H1 (cell line): Measurements from ENCODE around the gene ZMYM4. TPM values are rescaled to one million over a fixed set of nuclear protein-coding genes. Genes with fewer than 3 reads are reported as not detected.

Experiments used
- CTCF ChIA-PET: fragments of 300-600 bp; sonication (Branson Sonifier 250); formaldehyde crosslinking; loops from one replicate; lab custom pipeline; 2021; ENCODE audit not compliant: partially characterized antibody; lab: Charles Lee
- POLR2A ChIA-PET: fragments of 300-600 bp; sonication (Branson Sonifier 250); formaldehyde crosslinking; loops from one replicate; lab custom pipeline; 2021; ENCODE audit warnings: inconsistent platforms; ENCODE audit not compliant: partially characterized antibody; lab: Charles Lee
- DNase-seq, 2 experiments: peaks; one replicate each; pipeline versions ENCODE4 v3.0.0 to v3.0.0-alpha.2; 2010 to 2022; ENCODE audit warnings: low spot score in 2 of 2, low read depth in 1 of 2, mixed read lengths in 1 of 2
- FAIRE-seq: peaks from 2 replicates; lab custom pipeline; 2011; peaks lifted over from hg19 to GRCh38; lab: Jason Lieb, UNC
- H2AFZ ChIP-seq: 2 replicates; pipeline ENCODE4 v1.8.1; 2012; ENCODE audit warnings: low read length, inconsistent platforms
- H2AK5ac ChIP-seq: 2 replicates; pipeline ENCODE4 v1.6.1; 2013; ENCODE audit warnings: low read depth, low read length
- H2BK120ac ChIP-seq: replicated peaks from 2 replicates; pipeline ENCODE3; 2013; ENCODE audit warnings: low read depth, low read length, inconsistent platforms
- H2BK12ac ChIP-seq: 2 replicates; pipeline ENCODE4 v1.6.1; 2013; ENCODE audit warnings: low read depth, low read length
- H2BK15ac ChIP-seq: 2 replicates; pipeline ENCODE4 v1.6.1; 2013; ENCODE audit warnings: low read length
- H2BK20ac ChIP-seq: 2 replicates; pipeline ENCODE4 v1.6.1; 2013; ENCODE audit warnings: low read length
- H2BK5ac ChIP-seq: 2 replicates; pipeline ENCODE4 v1.6.1; 2013; ENCODE audit warnings: low read depth, low read length
- H3K14ac ChIP-seq: 2 replicates; pipeline ENCODE4 v1.6.1; 2013; ENCODE audit warnings: inconsistent platforms; ENCODE audit not compliant: insufficient read length
- H3K18ac ChIP-seq: 2 replicates; pipeline ENCODE4 v1.6.1; 2013; ENCODE audit warnings: low read length; ENCODE audit errors: extremely low read depth
- H3K23ac ChIP-seq: 2 replicates; pipeline ENCODE4 v1.6.1; 2013; ENCODE audit warnings: inconsistent platforms; ENCODE audit not compliant: insufficient read length
- H3K23me2 ChIP-seq: 2 replicates; pipeline ENCODE4 v1.6.1; 2013; ENCODE audit warnings: low read depth, low read length
- H3K27ac ChIP-seq: 2 replicates; pipeline ENCODE4 v1.6.1; 2011; ENCODE audit warnings: low read depth, low read length, inconsistent platforms
- H3K27me3 ChIP-seq, 4 experiments: replicated peaks in 1 of 4; 1 replicate in 1 of 4; 2 replicates in 3 of 4; pipeline versions ENCODE4 v1.6.1 to v1.8.1; 2011 to 2013; ENCODE audit warnings: low read length in 3 of 4, mild to moderate bottlenecking in 3 of 4, inconsistent platforms in 2 of 4, mixed read lengths in 2 of 4, moderate library complexity in 1 of 4; ENCODE audit not compliant: control insufficient read depth in 3 of 4, insufficient read depth in 3 of 4; ENCODE audit errors: extremely low read depth in 1 of 4
- H3K36me3 ChIP-seq, 4 experiments: 2 replicates each; pipeline versions ENCODE4 v1.6.1 to v1.8.1; 2011 to 2013; ENCODE audit warnings: mild to moderate bottlenecking in 4 of 4, low read length in 3 of 4, moderate library complexity in 2 of 4, control low read depth in 1 of 4, inconsistent platforms in 1 of 4; ENCODE audit not compliant: insufficient read depth in 4 of 4, control insufficient read depth in 2 of 4
- H3K4ac ChIP-seq: replicated peaks from 2 replicates; pipeline ENCODE3; 2013; ENCODE audit warnings: low read length, low read depth, mixed read lengths, inconsistent platforms; ENCODE audit not compliant: insufficient read length
- H3K4me1 ChIP-seq, 4 experiments: replicated peaks in 1 of 4; 1 replicate in 1 of 4; 2 replicates in 3 of 4; pipeline versions ENCODE4 v1.6.1 to v1.8.1; 2011 to 2013; ENCODE audit warnings: low read length in 3 of 4, inconsistent platforms in 2 of 4, mixed read lengths in 1 of 4; ENCODE audit not compliant: insufficient read depth in 4 of 4, control insufficient read depth in 3 of 4
- H3K4me2 ChIP-seq, 2 experiments: 2 replicates each; pipeline versions ENCODE4 v1.6.1 to v1.8.1; 2011 to 2013; ENCODE audit warnings: low read depth in 2 of 2, low read length in 2 of 2, control low read depth in 1 of 2, inconsistent platforms in 1 of 2, mild to moderate bottlenecking in 1 of 2; ENCODE audit not compliant: insufficient read depth in 1 of 2
- H3K4me3 ChIP-seq, 4 experiments: fragments of 200-600, 300-600 bp in 1 of 4; sonication (generic), shearing (Covaris generic), sonication (Bioruptor Twin) in 1 of 4; 2 replicates each; pipeline versions ENCODE4 v1.5.1 to v1.8.1; 2011 to 2016; ENCODE audit warnings: low read length in 4 of 4, low read depth in 3 of 4, control low read depth in 2 of 4, inconsistent platforms in 2 of 4, mild to moderate bottlenecking in 2 of 4, mixed read lengths in 1 of 4, moderate library complexity in 1 of 4; ENCODE audit not compliant: insufficient read depth in 2 of 4; ENCODE audit errors: extremely low read depth in 1 of 4
- H3K56ac ChIP-seq: replicated peaks from 2 replicates; pipeline ENCODE3; 2013; ENCODE audit warnings: low read depth, mild to moderate bottlenecking, mixed read lengths, low read length, inconsistent platforms; ENCODE audit not compliant: insufficient read length
- H3K79me1 ChIP-seq: 2 replicates; pipeline ENCODE4 v1.6.1; 2013; ENCODE audit warnings: low read depth, low read length, control low read depth
- H3K79me2 ChIP-seq, 2 experiments: 2 replicates each; pipeline versions ENCODE4 v1.6.1 to v1.8.1; 2012 to 2013; ENCODE audit warnings: low read length in 2 of 2, mild to moderate bottlenecking in 2 of 2, inconsistent platforms in 1 of 2; ENCODE audit not compliant: insufficient read depth in 2 of 2, control insufficient read depth in 1 of 2
- H3K9ac ChIP-seq, 4 experiments: replicated peaks in 1 of 4; 1 replicate in 1 of 4; 2 replicates in 3 of 4; pipeline versions ENCODE4 v1.6.1 to v1.8.1; 2011 to 2013; ENCODE audit warnings: low read depth in 3 of 4, low read length in 3 of 4, control low read depth in 2 of 4, mild to moderate bottlenecking in 2 of 4, moderate library complexity in 2 of 4, inconsistent platforms in 1 of 4; ENCODE audit errors: extremely low read depth in 1 of 4
- H3K9me3 ChIP-seq, 2 experiments: 2 replicates each; pipeline versions ENCODE4 v1.6.1 to v1.8.1; 2012 to 2013; ENCODE audit warnings: mild to moderate bottlenecking in 2 of 2, moderate library complexity in 2 of 2, control low read depth in 1 of 2, inconsistent platforms in 1 of 2, low read depth in 1 of 2, low read length in 1 of 2, mixed read lengths in 1 of 2; ENCODE audit not compliant: insufficient read depth in 2 of 2
- H4K20me1 ChIP-seq, 2 experiments: replicated peaks in 1 of 2; 2 replicates each; pipeline versions ENCODE3 to v1.8.1; 2011 to 2013; ENCODE audit warnings: inconsistent platforms in 2 of 2, low read length in 2 of 2, mild to moderate bottlenecking in 1 of 2; ENCODE audit not compliant: insufficient read depth in 2 of 2, control insufficient read depth in 1 of 2
- H4K5ac ChIP-seq: 2 replicates; pipeline ENCODE4 v1.6.1; 2013; ENCODE audit warnings: low read length, low read depth, mixed read lengths, inconsistent platforms; ENCODE audit not compliant: insufficient read length
- H4K8ac ChIP-seq: 2 replicates; pipeline ENCODE4 v1.8.0; 2013; ENCODE audit warnings: mild to moderate bottlenecking, moderate library complexity, low read length, inconsistent platforms; ENCODE audit not compliant: insufficient read depth; ENCODE audit errors: extremely low read depth
- H4K91ac ChIP-seq: replicated peaks from 2 replicates; pipeline ENCODE3; 2013; ENCODE audit warnings: low read length, mixed read lengths, inconsistent platforms; ENCODE audit not compliant: insufficient read length
- BRCA1 ChIP-seq: IDR thresholded peaks from 2 replicates; pipeline ENCODE4 v1.6.1; 2012; ENCODE audit warnings: low read depth, low read length, improper control_type of control experiment
- CBX5 ChIP-seq: fragments of 300-800, 300-1000 bp; sonication (generic); IDR thresholded peaks from 2 replicates; pipeline ENCODE4 v1.7.1; 2016; ENCODE audit warnings: antibody characterized with exemption, low read length, low read depth
- CEBPB ChIP-seq: IDR thresholded peaks from 2 replicates; pipeline ENCODE4 v1.6.1; 2012; ENCODE audit warnings: low read depth, low read length
- CHD2 ChIP-seq: IDR thresholded peaks from 2 replicates; pipeline ENCODE4 v1.6.1; 2012; ENCODE audit warnings: low read length, improper control_type of control experiment
- JUND ChIP-seq: IDR thresholded peaks from 2 replicates; pipeline ENCODE4 v1.6.1; 2011; ENCODE audit warnings: mild to moderate bottlenecking, improper control_type of control experiment, low read length
- KDM1A ChIP-seq: fragments of 200-600, 300-600 bp; sonication (generic); IDR thresholded peaks from 2 replicates; pipeline ENCODE4 v1.7.1; 2016; ENCODE audit warnings: mild to moderate bottlenecking, low read length, borderline replicate concordance
- KDM4A ChIP-seq: IDR thresholded peaks from one replicate; pipeline ENCODE4 v1.7.1; 2012; ENCODE audit warnings: low read depth, mild to moderate bottlenecking, moderate library complexity, low read length, inconsistent platforms; ENCODE audit not compliant: severe bottlenecking
- NRF1 ChIP-seq: IDR thresholded peaks from 2 replicates; pipeline ENCODE4 v1.6.1; 2011; ENCODE audit warnings: mild to moderate bottlenecking, low read depth, low read length, improper control_type of control experiment
- RAD21 ChIP-seq, 2 experiments: IDR thresholded peaks in 1 of 2; conservative IDR thresholded peaks in 1 of 2; 2 replicates each; pipeline ENCODE4 v1.6.1; 2011; ENCODE audit warnings: low read depth in 2 of 2, low read length in 2 of 2, improper control_type of control experiment in 1 of 2, inconsistent platforms in 1 of 2, mild to moderate bottlenecking in 1 of 2, moderate library complexity in 1 of 2
- SAP30 ChIP-seq: fragments of 300-600 bp; sonication (generic); IDR thresholded peaks from 2 replicates; pipeline ENCODE4 v1.7.1; 2012; ENCODE audit warnings: low read length, moderate library complexity, mild to moderate bottlenecking, inconsistent platforms; ENCODE audit not compliant: insufficient read depth, insufficient replicate concordance
- SIX5 ChIP-seq: IDR thresholded peaks from 2 replicates; pipeline ENCODE4 v1.6.1; 2011; ENCODE audit warnings: mild to moderate bottlenecking, low read depth, low read length
- SP1 ChIP-seq: IDR thresholded peaks from 2 replicates; pipeline ENCODE4 v1.6.1; 2011; ENCODE audit warnings: low read depth, low read length
- SUZ12 ChIP-seq: fragments of 200-600 bp; sonication (generic); IDR thresholded peaks from 2 replicates; pipeline ENCODE4 v1.6.1; 2012; ENCODE audit warnings: mild to moderate bottlenecking, inconsistent platforms, low read length, moderate library complexity, mixed read lengths
- TBP ChIP-seq: IDR thresholded peaks from 2 replicates; pipeline ENCODE4 v1.6.1; 2011; ENCODE audit warnings: low read depth, low read length, improper control_type of control experiment
- YY1 ChIP-seq: IDR thresholded peaks from 2 replicates; pipeline ENCODE4 v1.6.1; 2011; ENCODE audit warnings: low read depth, mild to moderate bottlenecking, low read length
- WGBS, 2 experiments: shearing (Covaris generic) in 1 of 2; methylation state at CpG; one replicate each; pipeline versions ENCODE4 v1.1.6 to v1.1.7; 2013 to 2015; ENCODE audit warnings: low lambda C conversion rate in 2 of 2, mixed read lengths in 2 of 2, inconsistent platforms in 1 of 2, low coverage in 1 of 2, missing lambda C conversion rate in 1 of 2; ENCODE audit not compliant: insufficient replicate concordance in 2 of 2, insufficient coverage in 1 of 2, insufficient read length in 1 of 2; ENCODE audit errors: extremely low coverage in 1 of 2, missing lambda C conversion rate in 1 of 2; 5-methylcytosine and 5-hydroxymethylcytosine counted together
- polyA plus RNA-seq, 7 experiments: library from polyadenylated mRNA; depleted of rRNA in 3 of 7; stranded (reverse) in 5 of 7; unstranded in 2 of 7; fragments of >200 nt in 5 of 7; fragments of 200-250 nt in 2 of 7; gene quantifications; 1 replicate in 5 of 7; 2 replicates in 1 of 7; 4 replicates in 1 of 7; pipeline versions ENCODE4 v1.2.1 to v1.2.3, GENCODE V29; 2011 to 2013; ENCODE audit warnings: missing spikeins in 2 of 7, mixed read lengths in 2 of 7
- total RNA-seq: library from RNA; stranded (reverse); fragmentation: NEBNext Ultra II Directional; extraction: Animal tissue kit (Norgen Biotek cat#: 25700); gene quantifications from 2 replicates; pipeline ENCODE4 v1.2.1, GENCODE V29; 2021

Gene ZMYM4
- total and polyA plus RNA-seq, 2 of the 8 experiments (the other 6 are each of a cell fraction or from before 2014, with no cell fraction given), result 16.7 to 81.3 TPM

DNA sequence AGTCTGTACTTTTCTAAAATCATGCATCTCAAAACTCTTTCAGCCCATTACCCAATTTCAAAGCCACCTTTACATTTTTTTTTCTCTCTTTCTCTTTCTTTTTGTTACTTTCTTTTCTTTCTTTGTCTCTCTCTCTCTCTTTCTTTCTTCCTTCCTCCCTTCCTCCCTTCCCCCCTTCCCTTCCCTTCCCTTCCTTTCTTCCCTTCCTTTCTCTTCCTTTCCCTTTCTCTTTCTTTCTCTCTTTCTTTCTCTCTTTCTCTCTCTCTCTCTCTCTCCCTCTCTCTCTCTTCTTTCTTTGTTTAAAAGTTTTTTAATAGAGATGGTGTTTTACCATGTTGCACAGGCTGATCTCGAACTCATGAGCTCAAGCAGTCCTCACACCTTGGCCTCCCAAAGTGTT lies 11.5 kb downstream of the ZMYM4 start:
- Histone ChIP-seq H3K4ac (no peak overlapping the region), H4K8ac (no peak overlapping the region; the same call in 1 of the 2 replicates), H3K79me2 (peaks cover 0 to 81% of the 10 kb centered on the region in 2 experiments; a peak in 3 of 4 replicates), H3K23me2 (no peaks in the 10 kb centered on the region; the same call in 1 of the 2 replicates), H2AFZ (no peak overlapping the region), H3K4me2 (no peak overlapping the region), H3K18ac (no peak overlapping the region), H4K5ac (no peak overlapping the region), H3K4me1 (no peaks in the 10 kb centered on the region), H2BK5ac (no peak overlapping the region), H3K27ac (no peak overlapping the region), H2AK5ac (no peak overlapping the region), H3K56ac (no peak overlapping the region), H3K9ac (no peak overlapping the region), H4K91ac (no peak overlapping the region), H3K14ac (no peak overlapping the region), H2BK120ac (no peak overlapping the region), H3K23ac (no peak overlapping the region), H2BK15ac (no peak overlapping the region), H4K20me1 (no peaks in the 10 kb centered on the region), H3K36me3 (peaks cover 0 to 19% (median 9%) of the 10 kb centered on the region in 4 experiments; a peak in 3 of 8 replicates), H3K27me3 (no peaks in the 10 kb centered on the region), H3K9me3 (peaks cover 4 to 6% of the 10 kb centered on the region in 2 experiments; a peak in 1 of 4 replicates), H3K79me1 (peaks cover 3% of the 10 kb centered on the region; the same call in 1 of the 2 replicates), H3K4me3 (no peak overlapping the region), H2BK12ac (no peak overlapping the region), H2BK20ac (no peak overlapping the region)
- 94% methylated on average over 1 of the region's 1 CpG; no CpG with 5 or more reads in 1 of the 2 experiments for WGBS, 2 experiments
- ChIA-PET CTCF (interaction anchor here (0.5 kb wide), 1 partner anchor 475 kb away, joined by 3 read pairs; no protein-coding TSS in a partner anchor), POLR2A (interaction anchor here (1.6 to 2.3 kb wide), 2 partner anchors 10 to 12 kb away, joined by 4 to 6 read pairs; partner anchors contain the start of gene ZMYM4)
- FAIRE-seq (no peak), DNase-seq (no peak)
- TF ChIP-seq KDM4A (no peak), TBP (no peak), YY1 (no peak), RAD21 (IDR thresholded peaks at IDR 0.05 in 1 of 2, conservative IDR thresholded peaks at IDR 0.05 in 1 of 2; ENCODE audit: low read depth in 2 of 2, low read length in 2 of 2) (no peak), CEBPB (no peak), SUZ12 (no peak), SAP30 (no peak), SP1 (no peak), BRCA1 (no peak), SIX5 (no peak), NRF1 (no peak), JUND (no peak), KDM1A (no peak), CBX5 (no peak), CHD2 (no peak)
